Measurements from ENCODE around the gene SLC39A3. TPM values are rescaled to one million over a fixed set of nuclear protein-coding genes. Genes with fewer than 3 reads are reported as not detected.

SLC39A3 gene
- total and polyA plus RNA-seq, 2 experiments from 2014 or later = 36.1 to 44.3 TPM

DNA sequence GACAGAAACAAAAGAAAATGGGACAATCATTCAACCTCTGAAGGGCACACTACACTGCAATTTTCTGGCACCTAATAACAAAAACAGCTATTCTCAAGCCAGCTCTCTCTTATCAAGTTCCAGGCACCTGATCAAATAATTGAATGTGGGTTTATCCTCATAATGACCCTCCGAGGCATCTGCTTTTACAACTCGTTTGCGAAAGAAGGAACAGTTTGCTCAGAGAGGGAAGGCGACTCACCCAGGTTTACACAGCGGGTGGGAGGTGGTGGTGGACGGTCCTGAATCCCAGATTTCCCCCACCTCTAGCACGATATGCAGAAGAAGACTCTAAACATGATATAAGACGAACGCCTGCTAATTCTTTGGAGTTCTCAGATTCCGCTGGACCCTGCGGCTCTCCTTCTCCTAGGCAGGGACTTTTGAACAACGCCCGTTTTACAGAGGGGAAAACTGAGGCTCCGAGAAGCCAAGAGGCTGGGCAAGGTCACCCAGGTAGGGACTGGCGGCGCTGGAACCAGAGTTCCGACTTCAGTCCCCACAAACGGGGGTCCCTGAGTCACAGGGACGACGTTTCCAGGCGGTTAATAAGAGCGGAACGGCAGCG, 42.6 kb upstream of the SLC39A3 start:
- WGBS (ENCODE audit: low lambda C conversion rate, missing lambda C conversion rate) = 5% methylated on average over 24 of the region's 24 CpGs
- Histone ChIP-seq H3K27ac (peak overlapping the region; percentile 72), H3K27me3 (no peaks in the 10 kb centered on the region), H3K79me2 (peaks cover 76% of the 10 kb centered on the region), H3K4me2 (peak overlapping the region; percentile 91), H3K9me2 (replicated peaks; ENCODE audit: insufficient read depth) (no peaks in the 10 kb centered on the region), H3K4me1 (ENCODE audit: insufficient read depth) (peaks cover 17% of the 10 kb centered on the region), H3K36me3 (replicated peaks; ENCODE audit: insufficient read depth, low read depth) (no peaks in the 10 kb centered on the region), H3K4me3 (peak overlapping the region; percentile 94), H4K20me1 (ENCODE audit: insufficient read depth, poor library complexity, severe bottlenecking) (peaks cover 21% of the 10 kb centered on the region), H2AFZ (peak overlapping the region; percentile 41), H3K9me3 (ENCODE audit: low read depth) (no peaks in the 10 kb centered on the region)
- DNase-seq (ENCODE audit: low spot score) = no peak
- TF ChIP-seq EZH2phosphoT487 (IDR thresholded peaks at IDR 0.05; ENCODE audit: low read depth, severe bottlenecking, unreplicated experiment) (no peak), EZH2 (IDR thresholded peaks at IDR 0.05; ENCODE audit: borderline replicate concordance) (no peak)
- TF ChIP-seq, protein P1, sequence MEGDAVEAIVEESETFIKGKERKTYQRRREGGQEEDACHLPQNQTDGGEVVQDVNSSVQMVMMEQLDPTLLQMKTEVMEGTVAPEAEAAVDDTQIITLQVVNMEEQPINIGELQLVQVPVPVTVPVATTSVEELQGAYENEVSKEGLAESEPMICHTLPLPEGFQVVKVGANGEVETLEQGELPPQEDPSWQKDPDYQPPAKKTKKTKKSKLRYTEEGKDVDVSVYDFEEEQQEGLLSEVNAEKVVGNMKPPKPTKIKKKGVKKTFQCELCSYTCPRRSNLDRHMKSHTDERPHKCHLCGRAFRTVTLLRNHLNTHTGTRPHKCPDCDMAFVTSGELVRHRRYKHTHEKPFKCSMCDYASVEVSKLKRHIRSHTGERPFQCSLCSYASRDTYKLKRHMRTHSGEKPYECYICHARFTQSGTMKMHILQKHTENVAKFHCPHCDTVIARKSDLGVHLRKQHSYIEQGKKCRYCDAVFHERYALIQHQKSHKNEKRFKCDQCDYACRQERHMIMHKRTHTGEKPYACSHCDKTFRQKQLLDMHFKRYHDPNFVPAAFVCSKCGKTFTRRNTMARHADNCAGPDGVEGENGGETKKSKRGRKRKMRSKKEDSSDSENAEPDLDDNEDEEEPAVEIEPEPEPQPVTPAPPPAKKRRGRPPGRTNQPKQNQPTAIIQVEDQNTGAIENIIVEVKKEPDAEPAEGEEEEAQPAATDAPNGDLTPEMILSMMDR (IDR thresholded peaks at IDR 0.05; ENCODE audit: poor library complexity) = no peak

DNA sequence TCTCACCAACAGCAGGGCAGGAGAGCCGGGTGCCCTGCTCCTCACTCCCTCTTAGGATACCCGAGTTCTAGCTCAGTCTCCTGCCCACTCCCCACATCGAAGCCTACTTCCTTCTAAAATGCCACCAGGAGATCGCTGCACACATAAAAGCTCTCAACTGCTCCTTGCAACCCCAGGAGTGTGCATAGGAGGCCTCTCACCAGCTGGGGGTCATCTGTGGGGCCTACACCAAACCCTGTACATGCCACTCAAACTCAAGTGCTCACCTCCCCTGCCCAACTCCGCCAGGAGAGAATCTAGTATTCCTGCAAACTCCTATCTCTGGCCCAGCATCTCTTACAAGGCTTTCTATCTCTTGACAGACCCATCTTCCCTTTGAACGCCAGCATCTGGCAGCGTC, 40.5 kb upstream of the SLC39A3 start:
- DNase-seq (ENCODE audit: low spot score) = no peak
- Histone ChIP-seq H3K4me2 (no peak overlapping the region), H3K9me3 (ENCODE audit: low read depth) (no peaks in the 10 kb centered on the region), H3K79me2 (peaks cover 80% of the 10 kb centered on the region), H3K4me1 (ENCODE audit: insufficient read depth) (peaks cover 11% of the 10 kb centered on the region), H3K9me2 (replicated peaks; ENCODE audit: insufficient read depth) (no peaks in the 10 kb centered on the region), H3K27me3 (no peaks in the 10 kb centered on the region), H3K27ac (no peak overlapping the region), H3K36me3 (replicated peaks; ENCODE audit: insufficient read depth, low read depth) (no peaks in the 10 kb centered on the region), H2AFZ (no peak overlapping the region), H4K20me1 (ENCODE audit: insufficient read depth, poor library complexity, severe bottlenecking) (peaks cover 41% of the 10 kb centered on the region), H3K4me3 (no peak overlapping the region)
- WGBS (ENCODE audit: low lambda C conversion rate, missing lambda C conversion rate) = 96% methylated on average over 7 of the region's 7 CpGs
- no peak for TF ChIP-seq EZH2 (IDR thresholded peaks at IDR 0.05; ENCODE audit: borderline replicate concordance)
- no peak for TF ChIP-seq EZH2phosphoT487 (IDR thresholded peaks at IDR 0.05; ENCODE audit: low read depth, severe bottlenecking, unreplicated experiment)
- TF ChIP-seq, protein P1 (IDR thresholded peaks at IDR 0.05; ENCODE audit: poor library complexity) = no peak

DNA sequence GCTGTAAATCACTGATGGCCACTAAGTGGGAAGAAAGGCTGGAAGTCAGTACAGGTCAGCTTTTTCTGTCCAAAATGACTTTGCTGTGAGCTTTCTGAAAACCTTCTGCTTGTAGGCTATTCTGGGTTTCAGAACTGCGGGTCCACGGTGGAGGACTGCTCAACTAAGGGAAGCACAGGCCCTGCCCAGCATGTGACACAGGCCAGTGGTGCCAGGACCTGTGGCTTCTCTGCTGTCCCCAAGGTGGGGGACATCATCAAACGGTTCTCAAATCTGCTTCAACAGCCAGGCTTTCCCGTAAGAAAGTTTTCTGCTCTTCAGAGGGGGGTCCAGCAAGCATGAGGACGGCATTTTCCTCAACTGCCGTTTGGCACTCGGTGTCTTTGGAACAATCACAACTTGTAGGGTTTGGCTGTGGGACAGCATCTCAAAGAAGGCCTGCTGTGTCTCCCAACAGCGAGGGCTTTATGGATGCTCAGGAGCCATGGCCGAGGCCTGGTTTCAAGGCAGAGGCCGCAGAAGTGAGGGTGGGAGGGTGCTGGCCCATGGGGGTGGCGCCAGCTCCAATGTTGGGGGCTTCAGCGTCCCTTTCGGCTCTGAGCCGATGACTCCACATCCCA, 39.4 kb upstream of the SLC39A3 start:
- peaks cover 5% of the 10 kb centered on the region for H3K4me1 ChIP-seq (ENCODE audit: insufficient read depth)
- 92% methylated on average over 14 of the region's 14 CpGs for WGBS (ENCODE audit: low lambda C conversion rate, missing lambda C conversion rate)

More for the DNA sequence above, 39.4 kb upstream of the SLC39A3 start:
- no peaks in the 10 kb centered on the region for H3K9me2 ChIP-seq (replicated peaks; ENCODE audit: insufficient read depth)
- TF ChIP-seq EZH2 (IDR thresholded peaks at IDR 0.05; ENCODE audit: borderline replicate concordance) = no peak
- TF ChIP-seq, protein P1 (IDR thresholded peaks at IDR 0.05; ENCODE audit: poor library complexity) = no peak
- TF ChIP-seq EZH2phosphoT487 (IDR thresholded peaks at IDR 0.05; ENCODE audit: low read depth, severe bottlenecking, unreplicated experiment) = no peak
- H3K79me2 ChIP-seq = peaks cover 90% of the 10 kb centered on the region
- no peak for DNase-seq (ENCODE audit: low spot score)
- H3K27me3 ChIP-seq = no peaks in the 10 kb centered on the region
- H3K4me3 ChIP-seq = no peak overlapping the region
- no peak overlapping the region for H3K4me2 ChIP-seq
- H4K20me1 ChIP-seq (ENCODE audit: insufficient read depth, poor library complexity, severe bottlenecking) = peaks cover 51% of the 10 kb centered on the region
- no peak overlapping the region for H2AFZ ChIP-seq
- H3K9me3 ChIP-seq (ENCODE audit: low read depth) = no peaks in the 10 kb centered on the region
- no peak overlapping the region for H3K27ac ChIP-seq
- H3K36me3 ChIP-seq (replicated peaks; ENCODE audit: insufficient read depth, low read depth) = no peaks in the 10 kb centered on the region
